ENCODE measurements around the gene CA11. TPM values are rescaled to one million over a fixed set of nuclear protein-coding genes. Genes with fewer than 3 reads are reported as not detected.
"Not testable (repeated sequence)": the region's sequence is repeated elsewhere in the genome, so short reads cannot be mapped to it uniquely, and the experiment has no call there.

CA11 gene
- total RNA-seq: 10 to 100 TPM in 1 of 4 donors, 1 to 10 TPM in 3; 4.6 to 13.4 (median 6.3) TPM

- H3K27ac ChIP-seq: peak within 1 kb of the TSS; percentile 88 to 94 (median 89)
- no peaks in the 10 kb centered on the region for H3K36me3 ChIP-seq
- DNase-seq: peak; percentile 90 to 93
- H3K27me3 ChIP-seq: no peaks in the 10 kb centered on the region
- intact Hi-C loops (cut with DNase I): loop anchor here (10.0 kb wide), 1 partner anchor 189 kb away; the partner anchor contains the start of gene HSD17B14
- peaks cover 13 to 23% of the 10 kb centered on the region in 2 donors for H3K4me1 ChIP-seq
- TF ChIP-seq POLR2A (IDR thresholded peaks at IDR 0.05) (peak in 1 of 2 donors; percentile 35), CTCF (IDR thresholded peaks at IDR 0.05) (peak; percentile 59 to 93 (median 84))
- peak within 1 kb of the TSS; percentile 20 to 51 (median 41) for H3K4me3 ChIP-seq (replicated peaks in 1 of 3)
- H3K9me3 ChIP-seq: no peaks in the 10 kb centered on the region
- 1% methylated on average over 20 to 23 of the region's 33 CpGs for WGBS, 2 donors
Measured at GRCh38 chr19:48646001-48646721, at the start of gene CA11. Gene CA11, minus strand, starts transcription at chr19:48646187. Its CDS starts 555 bp downstream, at chr19:48645632.

GRCh38 chr19:48693629-48694028 is 47.6 kb upstream of the CA11 start:
- H3K4me1 ChIP-seq: peaks cover 10 to 12% of the 10 kb centered on the region in 2 donors
- H3K36me3 ChIP-seq; H3K4me3 ChIP-seq (replicated peaks in 1 of 3); H3K27ac ChIP-seq; intact Hi-C loops (cut with DNase I); H3K27me3 ChIP-seq; H3K9me3 ChIP-seq; DNase-seq: not testable (repeated sequence)
- WGBS, 2 donors: 89 to 90% methylated on average over 9 of the region's 9 CpGs

GRCh38 chr19:48689449-48689848 is 43.5 kb upstream of the CA11 start:
- no peak for DNase-seq
- Histone ChIP-seq H3K27ac (no peak overlapping the region), H3K36me3 (no peaks in the 10 kb centered on the region), H3K9me3 (no peaks in the 10 kb centered on the region), H3K27me3 (no peaks in the 10 kb centered on the region), H3K4me1 (peaks cover 0 to 4% of the 10 kb centered on the region in 2 donors), H3K4me3 (replicated peaks in 1 of 3) (no peak overlapping the region)
- no peak for TF ChIP-seq POLR2A (IDR thresholded peaks at IDR 0.05)
- TF ChIP-seq CTCF (IDR thresholded peaks at IDR 0.05): no peak
- 80 to 84% methylated on average over 7 of the region's 7 CpGs for WGBS, 2 donors
- intact Hi-C loops (cut with DNase I): no loop called here

DNA sequence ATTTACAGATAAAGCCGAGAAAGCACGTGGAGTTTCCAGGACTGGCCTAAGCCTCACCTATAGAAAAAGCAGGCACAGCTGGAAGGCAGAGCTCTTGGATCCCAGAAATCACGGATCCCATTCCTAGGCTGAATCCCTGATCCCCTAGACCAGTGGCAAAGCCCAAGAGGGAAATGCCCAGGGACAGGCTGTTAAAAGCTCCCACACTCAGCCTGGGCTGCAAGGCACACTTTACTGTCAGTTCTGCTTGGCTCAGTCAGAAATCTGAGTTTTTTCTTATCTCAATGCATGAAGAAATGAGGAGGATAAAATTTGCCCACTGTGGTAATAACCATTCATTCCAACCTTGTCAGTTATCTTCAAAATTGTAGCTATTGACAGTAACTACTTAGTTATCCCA is 41.8 kb upstream of the CA11 start:
- Histone ChIP-seq H3K9me3 (no peaks in the 10 kb centered on the region), H3K4me1 (peaks cover 0 to 4% of the 10 kb centered on the region in 2 donors), H3K27me3 (no peaks in the 10 kb centered on the region), H3K36me3 (no peaks in the 10 kb centered on the region), H3K27ac (no peak overlapping the region), H3K4me3 (replicated peaks in 1 of 3) (no peak overlapping the region)
- intact Hi-C loops (cut with DNase I): no loop called here
- WGBS, 2 donors: 91% methylated on average over 3 of the region's 3 CpGs
- no peak for DNase-seq
- TF ChIP-seq POLR2A (IDR thresholded peaks at IDR 0.05) (no peak), CTCF (IDR thresholded peaks at IDR 0.05) (no peak)

DNA sequence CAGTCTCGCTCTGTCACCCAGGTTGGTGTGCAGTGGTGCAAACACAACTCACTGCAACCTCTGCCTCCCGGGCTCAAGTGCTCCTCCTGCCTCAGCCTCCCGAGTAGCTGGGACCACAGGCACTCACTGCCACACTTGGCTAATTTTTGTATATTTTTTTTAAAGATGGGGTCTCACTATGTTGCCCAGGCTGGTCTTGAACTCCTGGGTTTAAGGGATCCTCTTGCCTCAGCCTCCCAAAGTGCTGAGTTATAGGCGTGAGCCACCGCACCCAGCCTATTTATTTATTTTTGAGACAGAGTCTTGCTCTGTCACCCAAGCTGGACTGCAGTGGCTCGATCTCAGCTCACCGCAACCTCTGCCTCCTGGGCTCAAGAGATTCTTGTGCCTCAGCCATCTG is 40.6 kb upstream of the CA11 start:
- intact Hi-C loops (cut with DNase I); H3K36me3 ChIP-seq; H3K4me1 ChIP-seq; H3K27me3 ChIP-seq; H3K9me3 ChIP-seq; H3K4me3 ChIP-seq (replicated peaks in 1 of 3); H3K27ac ChIP-seq: not testable (repeated sequence)
- 65 to 67% methylated on average over 6 to 7 of the region's 7 CpGs for WGBS, 2 donors
- DNase-seq: peak in 1 of 2 donors; percentile 20

- H3K4me3 ChIP-seq (replicated peaks in 1 of 3): no peak overlapping the region
- no peak overlapping the region for H3K27ac ChIP-seq
- WGBS, 2 donors: 84 to 89% methylated on average over 3 of the region's 3 CpGs
- intact Hi-C loops (cut with DNase I): no loop called here
- H3K27me3 ChIP-seq: no peaks in the 10 kb centered on the region
- DNase-seq: no peak
- TF ChIP-seq POLR2A (IDR thresholded peaks at IDR 0.05): no peak
- no peak for TF ChIP-seq CTCF (IDR thresholded peaks at IDR 0.05)
- H3K36me3 ChIP-seq: no peaks in the 10 kb centered on the region
- H3K4me1 ChIP-seq: peaks cover 0 to 4% of the 10 kb centered on the region in 2 donors
- no peaks in the 10 kb centered on the region for H3K9me3 ChIP-seq
Measured at GRCh38 chr19:48686088-48686487, 40.1 kb upstream of the CA11 start.
